Small intestine (tissue), 4 donors: ENCODE data around the gene GSTM5. TPM values are rescaled to one million over a fixed set of nuclear protein-coding genes. Genes with fewer than 3 reads are reported as not detected.

Source experiments
- polyA plus RNA-seq, 4 donors: library from polyadenylated mRNA; stranded (reverse) in 3 of 4; unstranded in 1 of 4; fragments of 200-250 nt in 3 of 4; fragments of 120-200 nt in 1 of 4; gene quantifications; one replicate each; pipeline versions ENCODE4 v1.2.1 to v1.2.3, GENCODE V29; 2013
- donor health status: healthy with polysubstance abuse.
- donor health status: Bipolar disorder and iron deficiency.
- donor health status: healthy.

Gene GSTM5
- polyA plus RNA-seq, 4 donors, result 1.1 to 4.4 (median 3.0) TPM; not detected in 1

Other genes with a start within 250 kb of the GSTM5 start
- under 1 TPM in 2 of 4 donors, not detected in 2; 0.65 to 0.67 TPM for gene SYPL2, start 245.7 kb upstream of the GSTM5 start, polyA plus RNA-seq
- 1 to 10 TPM; 4.8 to 8.9 (median 6.2) TPM for gene ATXN7L2, start 228.3 kb upstream of the GSTM5 start, polyA plus RNA-seq
- gene CYB561D1, start 218.2 kb upstream of the GSTM5 start, polyA plus RNA-seq, result 1 to 10 TPM; 5.1 to 8.6 (median 7.2) TPM
- gene AMIGO1, start 202.5 kb upstream of the GSTM5 start, polyA plus RNA-seq, result 1 to 10 TPM; 1.3 to 2.9 (median 2.2) TPM
- under 1 TPM in 2 of 4 donors, not detected in 2; 0.09 to 0.64 TPM for gene GPR61, start 172.4 kb upstream of the GSTM5 start, polyA plus RNA-seq
- 1 to 10 TPM; 3.0 to 7.4 (median 4.1) TPM for gene GNAI3, start 163.6 kb upstream of the GSTM5 start, polyA plus RNA-seq
- gene GNAT2, start 92.6 kb upstream of the GSTM5 start, polyA plus RNA-seq, result under 1 TPM in 2 of 4 donors, not detected in 2; 0.04 to 0.28 TPM
- 10 to 100 TPM; 25.9 to 50.8 (median 35.2) TPM for gene AMPD2, start 92.4 kb upstream of the GSTM5 start, polyA plus RNA-seq
- gene GSTM4, start 56.2 kb upstream of the GSTM5 start, polyA plus RNA-seq, result 100 to 1,000 TPM in 3 of 4 donors, 10 to 100 TPM in 1; 81.9 to 316 (median 206) TPM
- 100 to 1,000 TPM in 1 of 4 donors, 10 to 100 TPM in 3; 29.4 to 170 (median 54.2) TPM for gene GSTM2, start 44.2 kb upstream of the GSTM5 start, polyA plus RNA-seq
- 100 to 1,000 TPM in 2 of 4 donors, 1 to 10 TPM in 1, under 1 TPM in 1; 0.97 to 175 (median 51.6) TPM for gene GSTM1, start 24.4 kb upstream of the GSTM5 start, polyA plus RNA-seq
- gene GSTM3, start 28.8 kb downstream of the GSTM5 start, polyA plus RNA-seq, result 100 to 1,000 TPM in 2 of 4 donors, 10 to 100 TPM in 2; 71.6 to 169 (median 118) TPM
- 100 to 1,000 TPM; 167 to 736 (median 401) TPM for gene EPS8L3, start 51.7 kb downstream of the GSTM5 start, polyA plus RNA-seq
- 10 to 100 TPM in 1 of 4 donors, 1 to 10 TPM in 2, under 1 TPM in 1; 0.89 to 15.5 (median 4.4) TPM for gene CSF1, start 198.6 kb downstream of the GSTM5 start, polyA plus RNA-seq